Right lobe of liver (tissue), 4 donors: ENCODE results near the gene CREB5.

ENCODE experiments used
- POLR2A ChIP-seq: fragments of 450-650 bp; IDR thresholded peaks from one replicate; pipeline ENCODE4 v1.6.1; 2017; ENCODE audit warnings: antibody characterized with exemption, mild to moderate bottlenecking
- TF ChIP-seq, protein P1 (sequence below), 4 donors: fragments of 200-600 bp in 3 of 4; fragments of 450-650 bp in 1 of 4; IDR thresholded peaks; one replicate each; pipeline versions ENCODE4 v1.5.1 to v1.8.0; 2016 to 2022; ENCODE audit warnings: antibody characterized with exemption in 4 of 4, mild to moderate bottlenecking in 2 of 4
- donor health status: DM: no; HTN: no; CAD: no.
- donor health status: DM: no; HTN: no; CAD: no.
- donor health status: DM: no; HTN: yes; CAD: no.

- TF ChIP-seq, protein P1, sequence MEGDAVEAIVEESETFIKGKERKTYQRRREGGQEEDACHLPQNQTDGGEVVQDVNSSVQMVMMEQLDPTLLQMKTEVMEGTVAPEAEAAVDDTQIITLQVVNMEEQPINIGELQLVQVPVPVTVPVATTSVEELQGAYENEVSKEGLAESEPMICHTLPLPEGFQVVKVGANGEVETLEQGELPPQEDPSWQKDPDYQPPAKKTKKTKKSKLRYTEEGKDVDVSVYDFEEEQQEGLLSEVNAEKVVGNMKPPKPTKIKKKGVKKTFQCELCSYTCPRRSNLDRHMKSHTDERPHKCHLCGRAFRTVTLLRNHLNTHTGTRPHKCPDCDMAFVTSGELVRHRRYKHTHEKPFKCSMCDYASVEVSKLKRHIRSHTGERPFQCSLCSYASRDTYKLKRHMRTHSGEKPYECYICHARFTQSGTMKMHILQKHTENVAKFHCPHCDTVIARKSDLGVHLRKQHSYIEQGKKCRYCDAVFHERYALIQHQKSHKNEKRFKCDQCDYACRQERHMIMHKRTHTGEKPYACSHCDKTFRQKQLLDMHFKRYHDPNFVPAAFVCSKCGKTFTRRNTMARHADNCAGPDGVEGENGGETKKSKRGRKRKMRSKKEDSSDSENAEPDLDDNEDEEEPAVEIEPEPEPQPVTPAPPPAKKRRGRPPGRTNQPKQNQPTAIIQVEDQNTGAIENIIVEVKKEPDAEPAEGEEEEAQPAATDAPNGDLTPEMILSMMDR (IDR thresholded peaks at IDR 0.05): no peak
- no peak for TF ChIP-seq POLR2A
Observed at GRCh38 chr7:28685242-28685643, 272.9 kb downstream of the CREB5 start.
